Measurements from ENCODE around the gene ARHGAP29. TPM values are rescaled to one million over a fixed set of nuclear protein-coding genes. Genes with fewer than 3 reads are reported as not detected.

Gene ARHGAP29
- total and polyA plus RNA-seq, 4 donors: 15.3 to 86.0 (median 51.5) TPM

GRCh38 chr1:94194079-94194865, 43.1 kb downstream of the ARHGAP29 start:
- H3K27me3 ChIP-seq (ENCODE audit: control insufficient read depth, insufficient read depth, low read length): no peaks in the 10 kb centered on the region
- no peak overlapping the region for H3K27ac ChIP-seq (ENCODE audit: low read depth, low read length)
- no peaks in the 10 kb centered on the region for H3K9me3 ChIP-seq (ENCODE audit: control insufficient read depth, insufficient read depth, low read length)
- no peaks in the 10 kb centered on the region for H3K4me1 ChIP-seq (ENCODE audit: control insufficient read depth, insufficient read depth, low read length)
- no peaks in the 10 kb centered on the region for H3K36me3 ChIP-seq (ENCODE audit: control insufficient read depth, insufficient read depth, low read length)
- DNase-seq (ENCODE audit: low read depth in 4 of 6, low spot score in 6 of 6): no peak
- H3K4me3 ChIP-seq (ENCODE audit: low read depth, low read length): no peak overlapping the region
- WGBS (ENCODE audit: insufficient coverage): no CpG with 5 or more reads among the region's 2 CpGs

DNA sequence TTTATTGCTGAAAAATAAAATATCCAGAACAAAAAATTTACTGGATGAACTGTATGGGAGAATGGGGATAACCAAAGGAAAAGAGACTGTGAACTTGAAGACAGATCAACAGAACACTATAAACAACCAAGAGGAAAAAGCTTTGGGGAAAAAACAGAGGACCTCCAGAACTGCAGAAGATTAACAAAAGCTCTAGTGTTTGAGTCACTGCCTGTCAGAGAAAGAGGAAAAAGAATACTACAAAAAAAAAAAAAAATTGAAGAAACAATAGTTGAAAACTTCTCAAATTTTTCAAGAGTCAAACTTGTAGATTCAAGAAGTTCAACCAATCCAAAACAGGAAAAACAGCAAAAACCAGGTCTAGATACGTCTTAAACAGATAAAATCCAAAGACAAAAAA, 44.3 kb downstream of the ARHGAP29 start:
- no CpG with 5 or more reads among the region's 1 CpG for WGBS (ENCODE audit: insufficient coverage)
- Histone ChIP-seq H3K36me3 (ENCODE audit: control insufficient read depth, insufficient read depth, low read length) (no peaks in the 10 kb centered on the region), H3K4me1 (ENCODE audit: control insufficient read depth, insufficient read depth, low read length) (no peaks in the 10 kb centered on the region), H3K9me3 (ENCODE audit: control insufficient read depth, insufficient read depth, low read length) (no peaks in the 10 kb centered on the region), H3K4me3 (ENCODE audit: low read depth, low read length) (no peak overlapping the region), H3K27ac (ENCODE audit: low read depth, low read length) (no peak overlapping the region), H3K27me3 (ENCODE audit: control insufficient read depth, insufficient read depth, low read length) (no peaks in the 10 kb centered on the region)
- DNase-seq (ENCODE audit: low read depth in 4 of 6, low spot score in 6 of 6): no peak

- no CpG with 5 or more reads among the region's 1 CpG for WGBS (ENCODE audit: insufficient coverage)
- Histone ChIP-seq H3K4me1 (ENCODE audit: control insufficient read depth, insufficient read depth, low read length) (no peaks in the 10 kb centered on the region), H3K4me3 (ENCODE audit: low read depth, low read length) (no peak overlapping the region), H3K36me3 (ENCODE audit: control insufficient read depth, insufficient read depth, low read length) (no peaks in the 10 kb centered on the region), H3K9me3 (ENCODE audit: control insufficient read depth, insufficient read depth, low read length) (no peaks in the 10 kb centered on the region), H3K27ac (ENCODE audit: low read depth, low read length) (no peak overlapping the region), H3K27me3 (ENCODE audit: control insufficient read depth, insufficient read depth, low read length) (no peaks in the 10 kb centered on the region)
- no peak for DNase-seq (ENCODE audit: low read depth in 4 of 6, low spot score in 6 of 6)
These were observed 46.2 kb downstream of the ARHGAP29 start for GRCh38 chr1:94191216-94191615.

- H3K27ac ChIP-seq (ENCODE audit: low read depth, low read length): no peak overlapping the region
- no peaks in the 10 kb centered on the region for H3K4me1 ChIP-seq (ENCODE audit: control insufficient read depth, insufficient read depth, low read length)
- no peaks in the 10 kb centered on the region for H3K27me3 ChIP-seq (ENCODE audit: control insufficient read depth, insufficient read depth, low read length)
- no peak overlapping the region for H3K4me3 ChIP-seq (ENCODE audit: low read depth, low read length)
- no peaks in the 10 kb centered on the region for H3K9me3 ChIP-seq (ENCODE audit: control insufficient read depth, insufficient read depth, low read length)
- H3K36me3 ChIP-seq (ENCODE audit: control insufficient read depth, insufficient read depth, low read length): no peaks in the 10 kb centered on the region
- peak in 1 of 6 donors; percentile 18 for DNase-seq (ENCODE audit: low read depth in 4 of 6, low spot score in 6 of 6)
- WGBS (ENCODE audit: insufficient coverage): 71% methylated on average over 1 of the region's 3 CpGs
These were observed 50.4 kb downstream of the ARHGAP29 start for GRCh38 chr1:94186946-94187345.

DNA sequence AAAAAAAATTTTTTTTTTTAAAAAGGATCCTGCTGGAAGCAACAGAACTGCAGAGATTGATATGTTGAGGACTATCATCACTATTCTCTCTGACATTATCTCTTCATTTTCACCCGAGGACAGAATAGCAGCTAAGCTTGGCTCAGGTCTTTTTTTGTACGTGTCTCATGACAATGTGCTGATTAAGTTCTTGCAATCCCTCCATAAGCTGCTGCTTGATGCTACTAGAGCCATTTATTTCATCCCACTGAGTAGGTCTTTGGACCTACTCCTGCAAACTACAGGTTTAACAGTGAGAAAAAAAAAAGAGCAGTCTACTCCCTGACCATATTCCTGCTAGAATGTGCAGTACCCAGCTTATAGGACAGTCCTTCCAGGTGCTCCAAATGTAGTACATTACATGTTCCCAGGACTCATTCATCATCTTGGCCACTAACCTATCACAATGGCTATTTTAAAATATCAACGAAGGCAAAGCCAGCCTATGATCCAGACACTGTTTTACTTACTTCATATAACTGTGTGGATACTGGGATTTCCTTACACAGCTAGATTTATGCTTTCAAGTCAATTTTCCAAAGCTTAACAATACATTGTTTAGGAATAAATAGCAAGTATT, 54.1 kb downstream of the ARHGAP29 start:
- WGBS (ENCODE audit: insufficient coverage): 87% methylated on average over 2 of the region's 3 CpGs
- DNase-seq (ENCODE audit: low read depth in 4 of 6, low spot score in 6 of 6): peak in 1 of 6 donors; percentile 9
- Histone ChIP-seq H3K27ac (ENCODE audit: low read depth, low read length) (no peak overlapping the region), H3K27me3 (ENCODE audit: control insufficient read depth, insufficient read depth, low read length) (no peaks in the 10 kb centered on the region), H3K4me3 (ENCODE audit: low read depth, low read length) (no peak overlapping the region), H3K4me1 (ENCODE audit: control insufficient read depth, insufficient read depth, low read length) (no peaks in the 10 kb centered on the region), H3K9me3 (ENCODE audit: control insufficient read depth, insufficient read depth, low read length) (no peaks in the 10 kb centered on the region), H3K36me3 (ENCODE audit: control insufficient read depth, insufficient read depth, low read length) (no peaks in the 10 kb centered on the region)

DNA sequence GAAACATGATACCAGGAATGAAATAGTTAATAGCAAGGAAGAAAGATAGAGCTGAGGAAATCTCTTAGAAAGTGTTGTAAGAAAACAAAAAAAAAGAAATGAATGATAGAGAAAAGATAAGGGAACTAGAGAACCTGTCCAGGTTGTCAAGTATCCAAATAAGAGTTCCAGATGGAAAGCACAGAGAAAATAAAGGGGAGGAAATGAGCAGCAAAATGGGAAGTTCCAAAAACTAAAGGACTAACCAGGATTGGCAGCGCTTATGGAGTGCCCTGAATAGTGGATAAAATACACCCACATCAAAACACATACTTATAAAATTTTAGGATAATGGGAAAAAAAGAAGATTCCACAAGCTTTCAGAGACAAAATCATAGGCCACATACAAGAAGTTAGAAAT, 55.2 kb downstream of the ARHGAP29 start:
- WGBS (ENCODE audit: insufficient coverage): no CpG with 5 or more reads among the region's 1 CpG
- Histone ChIP-seq H3K9me3 (ENCODE audit: control insufficient read depth, insufficient read depth, low read length) (no peaks in the 10 kb centered on the region), H3K4me3 (ENCODE audit: low read depth, low read length) (no peak overlapping the region), H3K27me3 (ENCODE audit: control insufficient read depth, insufficient read depth, low read length) (no peaks in the 10 kb centered on the region), H3K4me1 (ENCODE audit: control insufficient read depth, insufficient read depth, low read length) (no peaks in the 10 kb centered on the region), H3K36me3 (ENCODE audit: control insufficient read depth, insufficient read depth, low read length) (no peaks in the 10 kb centered on the region), H3K27ac (ENCODE audit: low read depth, low read length) (no peak overlapping the region)
- no peak for DNase-seq (ENCODE audit: low read depth in 4 of 6, low spot score in 6 of 6)

DNA sequence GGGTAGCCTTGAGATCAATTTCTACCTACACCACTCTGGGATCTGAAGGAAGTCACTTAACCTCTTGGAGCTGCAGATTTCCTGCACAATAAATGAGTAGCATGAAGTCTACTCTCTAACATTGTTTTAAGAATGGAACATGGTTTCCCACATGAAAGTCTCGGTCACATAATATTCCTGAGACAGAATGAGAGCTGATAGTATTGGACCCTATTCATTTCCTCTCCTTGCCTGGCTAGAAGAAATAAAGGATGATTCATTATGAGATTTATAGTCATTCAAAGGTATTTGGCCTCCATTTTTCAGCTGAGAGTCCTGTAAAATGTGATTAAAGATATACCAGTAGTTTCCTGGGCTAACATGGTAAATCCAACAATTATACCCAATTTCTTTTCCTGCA, 56.7 kb downstream of the ARHGAP29 start:
- Histone ChIP-seq H3K4me3 (ENCODE audit: low read depth, low read length) (no peak overlapping the region), H3K36me3 (ENCODE audit: control insufficient read depth, insufficient read depth, low read length) (no peaks in the 10 kb centered on the region), H3K4me1 (ENCODE audit: control insufficient read depth, insufficient read depth, low read length) (no peaks in the 10 kb centered on the region), H3K27ac (ENCODE audit: low read depth, low read length) (no peak overlapping the region), H3K9me3 (ENCODE audit: control insufficient read depth, insufficient read depth, low read length) (no peaks in the 10 kb centered on the region), H3K27me3 (ENCODE audit: control insufficient read depth, insufficient read depth, low read length) (no peaks in the 10 kb centered on the region)
- DNase-seq (ENCODE audit: low read depth in 4 of 6, low spot score in 6 of 6): no peak
- WGBS (ENCODE audit: insufficient coverage): no CpG with 5 or more reads among the region's 1 CpG

DNA sequence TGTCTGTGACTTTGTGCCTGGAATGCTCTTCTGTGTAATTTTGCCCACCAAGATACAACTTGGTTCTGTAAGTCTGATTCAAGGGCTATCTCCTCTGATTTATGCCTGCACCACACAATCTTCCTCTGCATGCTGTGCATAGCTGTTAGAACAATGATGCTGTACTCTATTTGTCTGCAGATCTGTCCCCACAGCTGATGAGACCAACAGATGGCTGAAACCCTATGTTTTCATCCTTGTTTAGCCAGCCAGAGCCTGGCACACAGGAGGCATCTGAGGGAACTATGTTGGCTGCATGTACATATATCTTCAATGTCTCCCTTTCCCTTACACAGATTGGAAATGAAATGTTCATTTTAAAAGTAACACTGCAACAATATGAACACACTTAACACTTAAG, 58.5 kb downstream of the ARHGAP29 start:
- no peaks in the 10 kb centered on the region for H3K9me3 ChIP-seq (ENCODE audit: control insufficient read depth, insufficient read depth, low read length)
- no peaks in the 10 kb centered on the region for H3K36me3 ChIP-seq (ENCODE audit: control insufficient read depth, insufficient read depth, low read length)
- DNase-seq (ENCODE audit: low read depth in 4 of 6, low spot score in 6 of 6): peak in 1 of 6 donors; percentile 54

GRCh38 chr1:94169126-94169525, 68.3 kb downstream of the ARHGAP29 start:
- 100% methylated on average over 2 of the region's 3 CpGs for WGBS (ENCODE audit: insufficient coverage)
- no peaks in the 10 kb centered on the region for H3K27me3 ChIP-seq (ENCODE audit: control insufficient read depth, insufficient read depth, low read length)
- no peaks in the 10 kb centered on the region for H3K4me1 ChIP-seq (ENCODE audit: control insufficient read depth, insufficient read depth, low read length)
- no peak overlapping the region for H3K4me3 ChIP-seq (ENCODE audit: low read depth, low read length)
- no peaks in the 10 kb centered on the region for H3K36me3 ChIP-seq (ENCODE audit: control insufficient read depth, insufficient read depth, low read length)
- no peak overlapping the region for H3K27ac ChIP-seq (ENCODE audit: low read depth, low read length)
- H3K9me3 ChIP-seq (ENCODE audit: control insufficient read depth, insufficient read depth, low read length): peaks cover 5% of the 10 kb centered on the region
- no peak for DNase-seq (ENCODE audit: low read depth in 4 of 6, low spot score in 6 of 6)

More for the DNA sequence above, 58.5 kb downstream of the ARHGAP29 start:
- no peaks in the 10 kb centered on the region for H3K4me1 ChIP-seq (ENCODE audit: control insufficient read depth, insufficient read depth, low read length)
- no peaks in the 10 kb centered on the region for H3K27me3 ChIP-seq (ENCODE audit: control insufficient read depth, insufficient read depth, low read length)
- H3K27ac ChIP-seq (ENCODE audit: low read depth, low read length): no peak overlapping the region
- H3K4me3 ChIP-seq (ENCODE audit: low read depth, low read length): no peak overlapping the region

DNA sequence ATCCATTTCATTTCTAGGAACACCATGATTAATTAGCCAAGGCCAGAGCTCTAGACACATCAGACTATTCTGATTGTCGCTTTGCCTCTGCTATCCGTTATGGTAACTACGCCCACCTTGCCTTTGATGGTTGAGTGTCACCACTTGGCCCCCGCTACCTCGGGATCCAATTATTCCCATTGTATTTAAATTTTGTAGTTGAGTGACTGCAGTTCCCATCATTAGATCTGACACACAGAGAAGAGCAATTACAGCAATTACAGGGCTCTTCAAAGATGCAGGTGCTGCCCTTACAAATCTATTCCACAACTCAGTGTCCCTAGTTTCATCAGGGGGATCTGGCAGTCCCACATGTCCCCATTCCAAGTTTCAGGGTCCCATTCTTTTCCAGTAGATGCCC, 71.5 kb downstream of the ARHGAP29 start:
- WGBS (ENCODE audit: insufficient coverage): no CpG with 5 or more reads among the region's 5 CpGs
- no peak overlapping the region for H3K4me3 ChIP-seq (ENCODE audit: low read depth, low read length)
- no peaks in the 10 kb centered on the region for H3K36me3 ChIP-seq (ENCODE audit: control insufficient read depth, insufficient read depth, low read length)
- no peaks in the 10 kb centered on the region for H3K4me1 ChIP-seq (ENCODE audit: control insufficient read depth, insufficient read depth, low read length)
- no peak overlapping the region for H3K27ac ChIP-seq (ENCODE audit: low read depth, low read length)
- H3K27me3 ChIP-seq (ENCODE audit: control insufficient read depth, insufficient read depth, low read length): no peaks in the 10 kb centered on the region
- H3K9me3 ChIP-seq (ENCODE audit: control insufficient read depth, insufficient read depth, low read length): peaks cover 5% of the 10 kb centered on the region
- no peak for DNase-seq (ENCODE audit: low read depth in 4 of 6, low spot score in 6 of 6)

Data from spinal cord (tissue), 10 donors.